ENCODE results near the gene CHRNB2. TPM values are rescaled to one million over a fixed set of nuclear protein-coding genes. Genes with fewer than 3 reads are reported as not detected.

Gene CHRNB2
- total and polyA plus RNA-seq, 2 of the 8 experiments (the other 6 are each of a cell fraction or from before 2014, with no cell fraction given): 3.1 to 4.1 TPM

GRCh38 chr1:154595621-154596020 lies 28.0 kb downstream of the CHRNB2 start (continued):
- TF ChIP-seq MAFK (IDR thresholded peaks at IDR 0.05; ENCODE audit: low read depth, low read length): no peak
- TF ChIP-seq TAF7 (optimal IDR thresholded peaks at IDR 0.05; ENCODE audit: borderline replicate concordance, low read depth, low read length): no peak
- TF ChIP-seq SAP30 (IDR thresholded peaks at IDR 0.05; ENCODE audit: insufficient read depth, insufficient replicate concordance, low read length): no peak
- TF ChIP-seq POLR2A (IDR thresholded peaks at IDR 0.05; ENCODE audit: control extremely low read depth in 1 of 2, low read depth in 2 of 2, low read length in 2 of 2): no peak
- TF ChIP-seq SIX5 (IDR thresholded peaks at IDR 0.05; ENCODE audit: low read depth, low read length): no peak
- no peak for TF ChIP-seq RAD21 (IDR thresholded peaks at IDR 0.05 in 1 of 2, conservative IDR thresholded peaks at IDR 0.05 in 1 of 2; ENCODE audit: low read depth in 2 of 2, low read length in 2 of 2)

Measured in H1 (cell line).